Right lobe of liver (tissue), 4 donors: ENCODE measurements around the gene DDX27.

Experiments used
- POLR2A ChIP-seq: fragments of 450-650 bp; IDR thresholded peaks from one replicate; pipeline ENCODE4 v1.6.1; 2017; ENCODE audit warnings: antibody characterized with exemption, mild to moderate bottlenecking
- TF ChIP-seq, protein P1 (sequence below), 4 donors: fragments of 200-600 bp in 3 of 4; fragments of 450-650 bp in 1 of 4; IDR thresholded peaks; one replicate each; pipeline versions ENCODE4 v1.5.1 to v1.8.0; 2016 to 2022; ENCODE audit warnings: antibody characterized with exemption in 4 of 4, mild to moderate bottlenecking in 2 of 4
- donor health status: DM: no; HTN: no; CAD: no.
- donor health status: DM: no; HTN: no; CAD: no.
- donor health status: DM: no; HTN: yes; CAD: no.

- TF ChIP-seq, protein P1, sequence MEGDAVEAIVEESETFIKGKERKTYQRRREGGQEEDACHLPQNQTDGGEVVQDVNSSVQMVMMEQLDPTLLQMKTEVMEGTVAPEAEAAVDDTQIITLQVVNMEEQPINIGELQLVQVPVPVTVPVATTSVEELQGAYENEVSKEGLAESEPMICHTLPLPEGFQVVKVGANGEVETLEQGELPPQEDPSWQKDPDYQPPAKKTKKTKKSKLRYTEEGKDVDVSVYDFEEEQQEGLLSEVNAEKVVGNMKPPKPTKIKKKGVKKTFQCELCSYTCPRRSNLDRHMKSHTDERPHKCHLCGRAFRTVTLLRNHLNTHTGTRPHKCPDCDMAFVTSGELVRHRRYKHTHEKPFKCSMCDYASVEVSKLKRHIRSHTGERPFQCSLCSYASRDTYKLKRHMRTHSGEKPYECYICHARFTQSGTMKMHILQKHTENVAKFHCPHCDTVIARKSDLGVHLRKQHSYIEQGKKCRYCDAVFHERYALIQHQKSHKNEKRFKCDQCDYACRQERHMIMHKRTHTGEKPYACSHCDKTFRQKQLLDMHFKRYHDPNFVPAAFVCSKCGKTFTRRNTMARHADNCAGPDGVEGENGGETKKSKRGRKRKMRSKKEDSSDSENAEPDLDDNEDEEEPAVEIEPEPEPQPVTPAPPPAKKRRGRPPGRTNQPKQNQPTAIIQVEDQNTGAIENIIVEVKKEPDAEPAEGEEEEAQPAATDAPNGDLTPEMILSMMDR (IDR thresholded peaks at IDR 0.05): no peak
- no peak for TF ChIP-seq POLR2A
Measured at GRCh38 chr20:49183444-49183843, 35.8 kb upstream of the DDX27 start.
